ENCODE data around the gene APH1B.
"Not testable (repeated sequence)": the region's sequence is repeated elsewhere in the genome, so short reads cannot be mapped to it uniquely, and the experiment has no call there.

APH1B gene

GRCh38 chr15:63339006-63339766, 61.8 kb downstream of the APH1B start:
- H3K4me2 ChIP-seq (ENCODE audit: low read length): no peak overlapping the region
- no peak overlapping the region for H3K9ac ChIP-seq
- TF ChIP-seq, protein P1, sequence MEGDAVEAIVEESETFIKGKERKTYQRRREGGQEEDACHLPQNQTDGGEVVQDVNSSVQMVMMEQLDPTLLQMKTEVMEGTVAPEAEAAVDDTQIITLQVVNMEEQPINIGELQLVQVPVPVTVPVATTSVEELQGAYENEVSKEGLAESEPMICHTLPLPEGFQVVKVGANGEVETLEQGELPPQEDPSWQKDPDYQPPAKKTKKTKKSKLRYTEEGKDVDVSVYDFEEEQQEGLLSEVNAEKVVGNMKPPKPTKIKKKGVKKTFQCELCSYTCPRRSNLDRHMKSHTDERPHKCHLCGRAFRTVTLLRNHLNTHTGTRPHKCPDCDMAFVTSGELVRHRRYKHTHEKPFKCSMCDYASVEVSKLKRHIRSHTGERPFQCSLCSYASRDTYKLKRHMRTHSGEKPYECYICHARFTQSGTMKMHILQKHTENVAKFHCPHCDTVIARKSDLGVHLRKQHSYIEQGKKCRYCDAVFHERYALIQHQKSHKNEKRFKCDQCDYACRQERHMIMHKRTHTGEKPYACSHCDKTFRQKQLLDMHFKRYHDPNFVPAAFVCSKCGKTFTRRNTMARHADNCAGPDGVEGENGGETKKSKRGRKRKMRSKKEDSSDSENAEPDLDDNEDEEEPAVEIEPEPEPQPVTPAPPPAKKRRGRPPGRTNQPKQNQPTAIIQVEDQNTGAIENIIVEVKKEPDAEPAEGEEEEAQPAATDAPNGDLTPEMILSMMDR (IDR thresholded peaks at IDR 0.05): no peak
- no peaks in the 10 kb centered on the region for H3K4me1 ChIP-seq
- H2AFZ ChIP-seq: no peak overlapping the region
- H3K4me3 ChIP-seq (ENCODE audit: low read depth, low read length): no peak overlapping the region
- H3K79me2 ChIP-seq: no peaks in the 10 kb centered on the region
- H3K36me3 ChIP-seq (ENCODE audit: control insufficient read depth, insufficient read depth, low read length): no peaks in the 10 kb centered on the region
- H3K9me3 ChIP-seq (ENCODE audit: control insufficient read depth, low read length): no peaks in the 10 kb centered on the region
- H3K27ac ChIP-seq: no peak overlapping the region
- no peaks in the 10 kb centered on the region for H3K27me3 ChIP-seq (ENCODE audit: control insufficient read depth, insufficient read depth, low read length)

DNA sequence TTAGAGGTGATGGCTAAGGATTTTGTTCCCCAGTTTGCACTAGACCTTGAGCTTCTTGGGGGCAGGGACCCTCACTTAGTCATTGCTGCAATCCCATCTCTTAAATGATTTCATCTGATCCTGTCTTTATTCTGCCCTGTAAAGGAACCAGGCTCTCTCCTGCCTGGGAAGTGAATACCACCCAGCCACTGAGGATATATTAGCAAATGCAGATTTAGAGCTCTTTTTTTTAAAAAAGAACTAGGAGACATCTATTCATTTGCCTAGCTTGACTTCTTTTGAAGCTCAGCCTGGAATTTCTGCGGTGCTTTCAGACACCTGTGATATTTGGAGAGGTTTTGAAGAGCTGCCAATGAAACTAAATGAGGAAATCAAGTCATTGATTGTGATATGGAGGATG, 62.4 kb downstream of the APH1B start:
- no peaks in the 10 kb centered on the region for H3K79me2 ChIP-seq
- no peaks in the 10 kb centered on the region for H3K27me3 ChIP-seq (ENCODE audit: control insufficient read depth, insufficient read depth, low read length)
- no peak overlapping the region for H3K4me2 ChIP-seq (ENCODE audit: low read length)
- no peaks in the 10 kb centered on the region for H3K9me3 ChIP-seq (ENCODE audit: control insufficient read depth, low read length)
- H3K27ac ChIP-seq: no peak overlapping the region
- H3K4me3 ChIP-seq (ENCODE audit: low read depth, low read length): no peak overlapping the region
- no peak overlapping the region for H2AFZ ChIP-seq
- no peak overlapping the region for H3K9ac ChIP-seq
- TF ChIP-seq, protein P1 (IDR thresholded peaks at IDR 0.05): no peak
- no peaks in the 10 kb centered on the region for H3K4me1 ChIP-seq
- no peaks in the 10 kb centered on the region for H3K36me3 ChIP-seq (ENCODE audit: control insufficient read depth, insufficient read depth, low read length)

GRCh38 chr15:63340353-63340752, 62.9 kb downstream of the APH1B start:
- Histone ChIP-seq H3K36me3 (ENCODE audit: control insufficient read depth, insufficient read depth, low read length) (no peaks in the 10 kb centered on the region), H3K79me2 (no peaks in the 10 kb centered on the region), H3K4me1 (no peaks in the 10 kb centered on the region), H3K27ac (no peak overlapping the region), H3K4me3 (ENCODE audit: low read depth, low read length) (no peak overlapping the region), H3K4me2 (ENCODE audit: low read length) (no peak overlapping the region), H2AFZ (no peak overlapping the region), H3K9me3 (ENCODE audit: control insufficient read depth, low read length) (no peaks in the 10 kb centered on the region), H3K27me3 (ENCODE audit: control insufficient read depth, insufficient read depth, low read length) (no peaks in the 10 kb centered on the region), H3K9ac (no peak overlapping the region)
- TF ChIP-seq, protein P1 (IDR thresholded peaks at IDR 0.05): no peak

- TF ChIP-seq, protein P1 (IDR thresholded peaks at IDR 0.05): no peak
- no peaks in the 10 kb centered on the region for H3K4me1 ChIP-seq
- no peak overlapping the region for H3K9ac ChIP-seq
- no peak overlapping the region for H3K4me3 ChIP-seq (ENCODE audit: low read depth, low read length)
- H3K9me3 ChIP-seq (ENCODE audit: control insufficient read depth, low read length): no peaks in the 10 kb centered on the region
- H3K4me2 ChIP-seq (ENCODE audit: low read length): no peak overlapping the region
- no peak overlapping the region for H2AFZ ChIP-seq
- no peaks in the 10 kb centered on the region for H3K27me3 ChIP-seq (ENCODE audit: control insufficient read depth, insufficient read depth, low read length)
- no peaks in the 10 kb centered on the region for H3K79me2 ChIP-seq
- no peak overlapping the region for H3K27ac ChIP-seq
- no peaks in the 10 kb centered on the region for H3K36me3 ChIP-seq (ENCODE audit: control insufficient read depth, insufficient read depth, low read length)
Measured at GRCh38 chr15:63340878-63341277, 63.5 kb downstream of the APH1B start.

DNA sequence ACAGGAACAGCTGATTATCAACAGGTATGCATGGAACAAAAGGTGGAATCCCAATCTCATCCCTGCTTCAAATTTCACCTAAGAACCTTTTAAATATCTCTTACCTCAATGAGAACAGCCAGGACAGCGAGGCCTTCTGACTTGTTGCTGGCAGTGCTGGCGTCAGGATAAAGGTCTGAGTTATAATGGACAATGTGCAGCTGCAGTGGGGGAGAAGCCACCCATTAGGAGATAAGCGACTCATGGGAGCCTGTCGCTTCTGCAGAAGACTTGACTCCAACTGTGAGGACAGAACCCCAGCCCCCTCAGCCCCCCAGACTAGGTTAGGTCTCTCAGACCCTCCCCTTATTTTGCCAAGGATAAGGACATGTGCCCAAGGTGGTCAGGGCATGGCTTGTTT, 64.5 kb downstream of the APH1B start:
- TF ChIP-seq, protein P1 (IDR thresholded peaks at IDR 0.05): no peak
- no peaks in the 10 kb centered on the region for H3K79me2 ChIP-seq
- H3K36me3 ChIP-seq (ENCODE audit: control insufficient read depth, insufficient read depth, low read length): no peaks in the 10 kb centered on the region
- no peaks in the 10 kb centered on the region for H3K4me1 ChIP-seq
- no peak overlapping the region for H2AFZ ChIP-seq
- H3K4me2 ChIP-seq (ENCODE audit: low read length): no peak overlapping the region
- H3K27me3 ChIP-seq (ENCODE audit: control insufficient read depth, insufficient read depth, low read length): no peaks in the 10 kb centered on the region
- no peak overlapping the region for H3K4me3 ChIP-seq (ENCODE audit: low read depth, low read length)
- no peak overlapping the region for H3K9ac ChIP-seq
- H3K9me3 ChIP-seq (ENCODE audit: control insufficient read depth, low read length): no peaks in the 10 kb centered on the region
- H3K27ac ChIP-seq: no peak overlapping the region

DNA sequence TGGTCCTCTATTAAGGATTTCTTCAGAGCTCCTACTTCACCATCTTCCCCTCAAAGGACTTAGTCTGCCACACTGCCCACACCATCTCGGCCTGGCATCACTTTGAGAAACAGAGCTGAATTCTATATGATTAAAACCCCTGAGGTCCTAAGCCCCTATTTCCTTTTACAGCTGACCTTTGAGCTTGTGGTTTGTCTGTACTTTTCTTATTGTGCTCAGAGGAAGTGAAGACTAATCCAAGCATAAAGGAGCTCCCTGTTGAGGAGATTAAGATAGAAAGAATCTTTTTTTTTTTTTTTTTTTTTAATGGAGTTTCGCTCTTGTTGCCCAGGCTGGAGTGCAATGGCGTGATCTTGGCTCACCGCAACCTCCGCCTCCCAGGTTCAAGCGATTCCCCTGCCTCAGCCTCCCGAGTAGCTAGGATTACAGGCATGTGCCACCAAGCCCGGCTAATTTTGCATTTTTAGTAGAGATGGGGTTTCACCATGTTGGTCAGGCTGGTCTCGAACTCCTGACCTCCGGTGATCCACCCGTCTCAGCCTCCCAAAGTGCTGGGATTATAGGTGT, 65.7 kb downstream of the APH1B start:
- not testable (repeated sequence) for H3K27me3 ChIP-seq (ENCODE audit: control insufficient read depth, insufficient read depth, low read length); H3K4me1 ChIP-seq; H3K9ac ChIP-seq; H3K9me3 ChIP-seq (ENCODE audit: control insufficient read depth, low read length); H3K4me3 ChIP-seq (ENCODE audit: low read depth, low read length); H3K27ac ChIP-seq; H3K79me2 ChIP-seq; H3K4me2 ChIP-seq (ENCODE audit: low read length); H3K36me3 ChIP-seq (ENCODE audit: control insufficient read depth, insufficient read depth, low read length); H2AFZ ChIP-seq

Measured in parathyroid adenoma (tissue), 2 donors.